Measurements from ENCODE around the gene OPRD1.

GRCh38 chr1:28830814-28831213, 18.8 kb downstream of the OPRD1 start:
- TF ChIP-seq CTCF (conservative IDR thresholded peaks at IDR 0.05; ENCODE audit: low read length) (no peak), EZH2phosphoT487 (IDR thresholded peaks at IDR 0.05; ENCODE audit: borderline replicate concordance, low read depth, low read length) (no peak)

All from OCI-LY7 (cell line).